Measurements from ENCODE around the gene IRS4.

The IRS4 gene

GRCh38 chrX:108736509-108737479, at the start of gene IRS4:
IRS4 (minus strand) TSS chrX:108736563.
- DNase-seq, result no peak

- DNase-seq, result no peak
Measured at GRCh38 chrX:108772549-108772948, 36.2 kb upstream of the IRS4 start.

- no peak for DNase-seq
Measured at GRCh38 chrX:108763559-108763958, 27.2 kb upstream of the IRS4 start.

- DNase-seq, result no peak
Measured at GRCh38 chrX:108740299-108740774, 4.0 kb upstream of the IRS4 start.

- no peak for DNase-seq
Measured at GRCh38 chrX:108737754-108738153, 1.4 kb upstream of the IRS4 start.

GRCh38 chrX:108735679-108736508, 469 bp downstream of the IRS4 start:
- DNase-seq, result no peak

GRCh38 chrX:108735091-108735678, 1.2 kb downstream of the IRS4 start:
- peak; percentile 3 for DNase-seq

- no peak for DNase-seq
Measured at GRCh38 chrX:108734426-108734825, 1.9 kb downstream of the IRS4 start.

GRCh38 chrX:108732630-108733321, 3.6 kb downstream of the IRS4 start:
- DNase-seq, result no peak

- no peak for DNase-seq
Measured at GRCh38 chrX:108731153-108731552, 5.2 kb downstream of the IRS4 start.

- no peak for DNase-seq
Measured at GRCh38 chrX:108726748-108727147, 9.6 kb downstream of the IRS4 start.

GRCh38 chrX:108722561-108722960, 13.8 kb downstream of the IRS4 start:
- no peak for DNase-seq

GRCh38 chrX:108712886-108713285, 23.5 kb downstream of the IRS4 start:
- DNase-seq, result no peak

- no peak for DNase-seq
Measured at GRCh38 chrX:108704839-108705238, 31.5 kb downstream of the IRS4 start.

- DNase-seq, result no peak
Measured at GRCh38 chrX:108702530-108702929, 33.8 kb downstream of the IRS4 start.

- DNase-seq, result no peak
Measured at GRCh38 chrX:108701633-108702032, 34.7 kb downstream of the IRS4 start.

- DNase-seq, result peak; percentile 27
Measured at GRCh38 chrX:108699368-108699767, 37.0 kb downstream of the IRS4 start.

- DNase-seq, result no peak
Measured at GRCh38 chrX:108696690-108697089, 39.7 kb downstream of the IRS4 start.

Measured in hematopoietic multipotent progenitor cell treated with erythropoietin and hydrocortisone succinate and interleukin-3 and kit ligand, for 4 days (in vitro differentiated cells).